ENCODE data around the gene ADGB.

Gene ADGB

DNA sequence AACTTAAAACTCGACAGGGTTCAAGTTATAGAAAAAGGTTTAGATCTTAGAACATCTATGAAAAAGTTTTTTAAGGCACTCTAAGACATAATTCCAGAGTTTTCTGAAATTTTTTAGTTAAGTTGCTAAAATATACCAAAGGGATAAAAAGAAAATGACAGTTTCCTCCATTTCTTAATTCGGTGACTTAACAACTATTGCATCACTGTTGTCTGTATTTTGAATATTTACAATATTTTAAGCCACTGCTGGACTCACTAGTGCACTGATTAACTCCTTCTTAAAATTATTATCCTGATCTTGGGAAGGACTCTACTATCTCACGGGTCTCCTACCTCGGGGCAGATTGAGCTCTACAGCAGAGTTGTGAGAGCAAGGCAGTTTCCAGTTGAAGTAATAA, 91.0 kb downstream of the ADGB start:
- ChIA-PET POLR2A (no interaction called here), CTCF (no interaction called here)
- TF ChIP-seq NFRKB (IDR thresholded peaks at IDR 0.05), result no peak
- TF ChIP-seq TARDBP (IDR thresholded peaks at IDR 0.05), result no peak
- TF ChIP-seq HDGF (IDR thresholded peaks at IDR 0.05; ENCODE audit: borderline replicate concordance), result no peak
- no peak for TF ChIP-seq FOXA1 (IDR thresholded peaks at IDR 0.05)
- no peak for TF ChIP-seq L3MBTL2 (conservative IDR thresholded peaks at IDR 0.05)
- no peak for TF ChIP-seq CTBP1 (IDR thresholded peaks at IDR 0.05; ENCODE audit: borderline replicate concordance)
- no peak for DNase-seq (ENCODE audit: extremely low spot score)

DNA sequence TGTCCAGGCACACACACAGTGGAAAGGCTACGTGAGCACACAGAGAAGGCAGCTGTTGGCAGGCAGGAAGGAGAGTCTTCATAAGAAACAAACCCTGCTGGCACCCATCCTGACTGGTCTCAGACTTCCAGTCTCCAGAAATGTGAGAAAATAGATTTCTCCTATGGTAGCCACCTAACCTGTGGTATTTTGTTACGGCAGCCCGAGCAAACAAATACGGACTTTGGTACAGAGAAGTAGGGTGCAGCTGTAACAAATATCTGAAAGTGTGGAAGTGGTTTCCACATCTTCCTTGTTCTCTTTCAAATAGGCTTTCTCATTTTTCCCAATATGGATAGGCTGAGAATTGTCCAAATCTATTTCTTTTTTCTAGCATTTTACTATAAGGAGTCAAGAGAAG, 94.6 kb downstream of the ADGB start:
- no peak for DNase-seq (ENCODE audit: extremely low spot score)
- ChIA-PET POLR2A (no interaction called here), CTCF (no interaction called here)
- TF ChIP-seq BHLHE40 (IDR thresholded peaks at IDR 0.05; ENCODE audit: borderline replicate concordance) (no peak), TARDBP (IDR thresholded peaks at IDR 0.05) (no peak), SP1 (IDR thresholded peaks at IDR 0.05) (no peak), CTBP1 (IDR thresholded peaks at IDR 0.05; ENCODE audit: borderline replicate concordance) (no peak), ZNF384 (IDR thresholded peaks at IDR 0.05) (no peak), FOXK2 (IDR thresholded peaks at IDR 0.05) (no peak), SUZ12 (IDR thresholded peaks at IDR 0.05) (no peak), NFRKB (IDR thresholded peaks at IDR 0.05) (no peak), FOXM1 (IDR thresholded peaks at IDR 0.05; ENCODE audit: borderline replicate concordance) (no peak), ARNT (IDR thresholded peaks at IDR 0.05) (no peak), HDGF (IDR thresholded peaks at IDR 0.05; ENCODE audit: borderline replicate concordance) (no peak), L3MBTL2 (conservative IDR thresholded peaks at IDR 0.05) (no peak), ELF4 (IDR thresholded peaks at IDR 0.05) (no peak), FOXA1 (IDR thresholded peaks at IDR 0.05) (no peak), LEF1 (IDR thresholded peaks at IDR 0.05; ENCODE audit: borderline replicate concordance) (no peak)
- TF ChIP-seq, protein P1, sequence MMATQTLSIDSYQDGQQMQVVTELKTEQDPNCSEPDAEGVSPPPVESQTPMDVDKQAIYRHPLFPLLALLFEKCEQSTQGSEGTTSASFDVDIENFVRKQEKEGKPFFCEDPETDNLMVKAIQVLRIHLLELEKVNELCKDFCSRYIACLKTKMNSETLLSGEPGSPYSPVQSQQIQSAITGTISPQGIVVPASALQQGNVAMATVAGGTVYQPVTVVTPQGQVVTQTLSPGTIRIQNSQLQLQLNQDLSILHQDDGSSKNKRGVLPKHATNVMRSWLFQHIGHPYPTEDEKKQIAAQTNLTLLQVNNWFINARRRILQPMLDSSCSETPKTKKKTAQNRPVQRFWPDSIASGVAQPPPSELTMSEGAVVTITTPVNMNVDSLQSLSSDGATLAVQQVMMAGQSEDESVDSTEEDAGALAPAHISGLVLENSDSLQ (IDR thresholded peaks at IDR 0.05), result no peak

DNA sequence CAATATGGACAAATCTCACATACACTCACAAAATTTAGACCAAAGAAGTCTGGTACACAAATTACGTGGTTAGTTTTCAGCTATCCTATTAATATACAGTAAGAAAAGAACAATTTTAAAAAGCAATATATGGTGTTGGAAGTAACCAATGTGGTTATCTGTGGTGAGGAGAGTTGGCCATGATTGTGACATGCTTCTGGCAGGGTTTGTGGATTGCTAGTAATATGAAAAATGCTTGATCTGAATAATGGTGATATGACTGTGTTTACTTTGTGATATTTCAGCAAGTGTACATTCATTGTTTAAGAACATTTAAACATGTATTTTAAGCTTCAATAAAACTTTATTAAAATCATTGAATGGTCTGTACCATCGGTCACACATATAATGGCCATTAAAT, 99.1 kb downstream of the ADGB start:
- TF ChIP-seq TARDBP (IDR thresholded peaks at IDR 0.05) (no peak), ELF4 (IDR thresholded peaks at IDR 0.05) (no peak), CTBP1 (IDR thresholded peaks at IDR 0.05; ENCODE audit: borderline replicate concordance) (no peak), FOXK2 (IDR thresholded peaks at IDR 0.05) (no peak), HDGF (IDR thresholded peaks at IDR 0.05; ENCODE audit: borderline replicate concordance) (no peak), SUZ12 (IDR thresholded peaks at IDR 0.05) (no peak)
- no peak for DNase-seq (ENCODE audit: extremely low spot score)
- POLR2A ChIA-PET, result no interaction called here
- CTCF ChIA-PET, result no interaction called here

DNA sequence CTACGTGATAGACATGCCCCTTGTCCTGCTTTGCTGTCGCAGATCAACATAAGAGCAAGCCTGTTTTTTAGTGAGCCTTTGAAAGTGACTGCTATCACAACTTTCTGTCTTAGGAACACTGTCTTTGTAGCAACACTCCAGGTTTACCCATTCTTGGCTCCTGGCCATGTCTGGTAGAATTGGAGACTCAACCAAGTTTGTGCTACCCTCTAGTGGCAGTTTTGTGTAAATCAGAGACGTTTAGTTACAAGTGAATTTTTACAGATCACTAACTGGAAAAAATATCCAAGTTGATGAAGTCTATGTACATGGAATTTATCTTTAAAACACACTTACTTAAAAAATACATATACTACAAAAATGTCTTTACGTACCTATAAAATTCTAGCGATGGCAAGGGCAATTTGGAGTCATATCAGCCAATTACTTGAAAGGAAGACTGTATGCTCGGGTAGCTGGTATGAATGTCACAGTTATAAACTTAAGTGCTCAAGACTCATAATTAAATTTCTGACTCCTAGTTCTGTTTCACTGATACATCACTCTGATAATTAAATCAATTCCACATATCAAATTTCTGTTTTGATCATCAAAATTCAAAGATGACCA, 101.4 kb downstream of the ADGB start:
- CTCF ChIA-PET, result interaction anchor here (0.8 to 1.3 kb wide), 3 partner anchors 11 to 1403 kb away, joined by 3 read pairs; no protein-coding TSS in a partner anchor
- POLR2A ChIA-PET, result no interaction called here
- peak; percentile 68 for DNase-seq (ENCODE audit: extremely low spot score)
- TF ChIP-seq ZNF384 (IDR thresholded peaks at IDR 0.05), result no peak
- no peak for TF ChIP-seq LEF1 (IDR thresholded peaks at IDR 0.05; ENCODE audit: borderline replicate concordance)
- no peak for TF ChIP-seq CTBP1 (IDR thresholded peaks at IDR 0.05; ENCODE audit: borderline replicate concordance)
- no peak for TF ChIP-seq HDGF (IDR thresholded peaks at IDR 0.05; ENCODE audit: borderline replicate concordance)
- TF ChIP-seq ELF4 (IDR thresholded peaks at IDR 0.05), result no peak
- TF ChIP-seq FOXM1 (IDR thresholded peaks at IDR 0.05; ENCODE audit: borderline replicate concordance), result no peak
- TF ChIP-seq NFRKB (IDR thresholded peaks at IDR 0.05), result no peak
- no peak for TF ChIP-seq ARNT (IDR thresholded peaks at IDR 0.05)
- TF ChIP-seq BHLHE40 (IDR thresholded peaks at IDR 0.05; ENCODE audit: borderline replicate concordance), result no peak
- TF ChIP-seq FOXA1 (IDR thresholded peaks at IDR 0.05), result no peak
- no peak for TF ChIP-seq FOXK2 (IDR thresholded peaks at IDR 0.05)
- TF ChIP-seq TARDBP (IDR thresholded peaks at IDR 0.05), result no peak
- TF ChIP-seq SP1 (IDR thresholded peaks at IDR 0.05), result no peak
- no peak for TF ChIP-seq L3MBTL2 (conservative IDR thresholded peaks at IDR 0.05)

DNA sequence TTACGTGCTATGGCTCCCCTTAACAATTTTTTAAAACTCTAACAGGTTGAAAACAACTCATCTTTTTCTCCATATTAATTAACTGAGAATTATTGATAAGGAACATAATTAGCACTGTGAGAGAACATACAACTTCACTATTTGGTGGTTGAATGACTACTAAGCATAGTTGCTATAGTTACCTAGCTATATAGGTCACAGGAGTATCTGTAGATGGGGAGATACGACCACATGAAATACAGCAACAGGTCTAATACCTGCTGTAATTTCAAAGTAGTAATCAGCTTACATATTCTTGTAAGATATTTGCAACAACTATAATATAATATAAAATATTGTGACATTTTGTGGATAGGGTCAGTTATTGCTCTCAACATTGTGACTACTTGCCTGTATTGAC, 102.9 kb downstream of the ADGB start:
- no peak for DNase-seq (ENCODE audit: extremely low spot score)
- TF ChIP-seq ELF4 (IDR thresholded peaks at IDR 0.05), result no peak
- TF ChIP-seq FOXM1 (IDR thresholded peaks at IDR 0.05; ENCODE audit: borderline replicate concordance), result no peak
- TF ChIP-seq, protein P1 (IDR thresholded peaks at IDR 0.05), result no peak
- TF ChIP-seq FOXK2 (IDR thresholded peaks at IDR 0.05), result no peak
- TF ChIP-seq HDGF (IDR thresholded peaks at IDR 0.05; ENCODE audit: borderline replicate concordance), result no peak
- no peak for TF ChIP-seq BHLHE40 (IDR thresholded peaks at IDR 0.05; ENCODE audit: borderline replicate concordance)
- TF ChIP-seq SUZ12 (IDR thresholded peaks at IDR 0.05), result no peak
- ChIA-PET POLR2A (no interaction called here), CTCF (no interaction called here)

DNA sequence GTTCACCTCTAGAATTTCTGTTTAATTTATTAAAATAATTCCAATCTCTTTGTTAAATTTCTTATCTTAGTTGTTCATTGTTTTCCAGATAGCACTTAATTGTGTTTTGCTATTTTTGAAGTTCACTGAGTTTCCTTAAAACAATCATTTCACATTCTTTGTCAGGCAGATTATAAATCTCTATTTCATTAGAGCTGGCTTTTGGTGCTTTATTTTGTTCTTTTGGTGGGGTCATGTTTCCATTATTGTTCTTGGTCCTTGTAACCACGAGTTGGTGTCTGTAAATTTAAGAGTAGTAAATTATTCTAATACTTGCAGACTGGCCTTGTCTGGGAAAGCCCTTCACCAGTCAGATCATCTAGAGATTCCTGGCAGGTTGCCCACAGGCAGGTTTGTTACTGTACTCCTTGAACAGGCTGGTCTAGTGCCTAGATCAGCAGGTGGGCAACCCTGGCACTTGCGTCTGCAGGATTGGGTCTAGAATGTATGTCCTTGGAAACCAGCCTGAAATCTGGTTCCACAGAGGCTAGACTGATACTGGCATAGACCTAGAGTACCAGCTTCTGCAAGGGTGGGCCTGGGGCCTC, 110.4 kb downstream of the ADGB start:
- TF ChIP-seq HDGF (IDR thresholded peaks at IDR 0.05; ENCODE audit: borderline replicate concordance) (no peak), CTBP1 (IDR thresholded peaks at IDR 0.05; ENCODE audit: borderline replicate concordance) (no peak), ELF4 (IDR thresholded peaks at IDR 0.05) (no peak), SP1 (IDR thresholded peaks at IDR 0.05) (no peak), L3MBTL2 (conservative IDR thresholded peaks at IDR 0.05) (no peak), NFRKB (IDR thresholded peaks at IDR 0.05) (no peak), SUZ12 (IDR thresholded peaks at IDR 0.05) (no peak)
- ChIA-PET POLR2A (no interaction called here), CTCF (no interaction called here)

DNA sequence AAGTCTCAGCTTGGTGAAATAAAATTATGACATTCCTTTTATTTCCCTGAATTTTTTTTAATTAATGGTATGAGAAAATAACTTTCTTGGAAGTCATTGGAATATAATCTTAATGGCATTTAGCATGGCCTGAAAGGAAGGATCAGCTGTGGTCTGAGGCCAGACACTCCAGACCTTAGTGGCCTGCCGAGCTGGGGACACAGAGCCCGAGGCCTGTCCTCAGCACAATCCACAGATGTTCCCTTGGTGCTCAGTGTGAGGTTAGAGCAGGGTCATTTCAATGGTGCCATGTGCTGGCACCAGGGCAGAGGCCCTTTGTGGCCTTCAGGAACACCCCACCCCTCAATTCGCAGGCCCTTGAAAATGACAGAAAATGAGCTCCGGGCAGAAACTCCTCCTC, 120.6 kb downstream of the ADGB start:
- POLR2A ChIA-PET, result no interaction called here
- no peak for DNase-seq (ENCODE audit: extremely low spot score)
- CTCF ChIA-PET, result no interaction called here
- no peak for TF ChIP-seq ZNF384 (IDR thresholded peaks at IDR 0.05)
- TF ChIP-seq TARDBP (IDR thresholded peaks at IDR 0.05), result no peak
- TF ChIP-seq BHLHE40 (IDR thresholded peaks at IDR 0.05; ENCODE audit: borderline replicate concordance), result no peak
- no peak for TF ChIP-seq ELF4 (IDR thresholded peaks at IDR 0.05)
- TF ChIP-seq FOXA1 (IDR thresholded peaks at IDR 0.05), result no peak
- no peak for TF ChIP-seq FOXM1 (IDR thresholded peaks at IDR 0.05; ENCODE audit: borderline replicate concordance)
- no peak for TF ChIP-seq L3MBTL2 (conservative IDR thresholded peaks at IDR 0.05)
- TF ChIP-seq NFRKB (IDR thresholded peaks at IDR 0.05), result no peak
- TF ChIP-seq, protein P1 (IDR thresholded peaks at IDR 0.05), result no peak
- TF ChIP-seq ARNT (IDR thresholded peaks at IDR 0.05), result no peak
- TF ChIP-seq HDGF (IDR thresholded peaks at IDR 0.05; ENCODE audit: borderline replicate concordance), result no peak
- TF ChIP-seq FOXK2 (IDR thresholded peaks at IDR 0.05), result no peak
- TF ChIP-seq SP1 (IDR thresholded peaks at IDR 0.05), result no peak
- TF ChIP-seq SUZ12 (IDR thresholded peaks at IDR 0.05), result no peak
- TF ChIP-seq LEF1 (IDR thresholded peaks at IDR 0.05; ENCODE audit: borderline replicate concordance), result no peak
- no peak for TF ChIP-seq CTBP1 (IDR thresholded peaks at IDR 0.05; ENCODE audit: borderline replicate concordance)

More for the DNA sequence above, 110.4 kb downstream of the ADGB start:
- DNase-seq (ENCODE audit: extremely low spot score), result no peak
